ENCODE data around the gene MBOAT2. TPM values are rescaled to one million over a fixed set of nuclear protein-coding genes. Genes with fewer than 3 reads are reported as not detected.

The MBOAT2 gene
- total and polyA plus RNA-seq, 2 experiments from 2014 or later, result 15.9 to 22.7 TPM

DNA sequence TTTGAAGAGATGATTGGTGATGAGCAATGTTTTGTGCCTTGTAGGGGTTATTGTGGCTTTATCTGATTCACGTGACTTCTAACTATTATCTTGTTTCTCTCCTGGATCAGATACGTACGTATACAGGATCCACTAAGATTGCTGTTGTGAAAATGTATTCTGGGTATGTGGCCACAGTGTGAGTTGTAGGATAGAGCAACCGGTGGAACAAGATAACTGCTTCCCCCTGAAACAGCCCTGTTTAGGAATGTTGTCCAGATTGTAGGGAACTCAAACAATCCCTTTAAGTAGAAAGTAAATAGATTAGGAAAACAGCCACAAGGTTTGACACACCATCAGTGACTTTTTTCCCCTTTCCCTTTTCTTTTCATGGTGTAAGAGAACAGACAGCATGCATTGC is 22.3 kb upstream of the MBOAT2 start:
- H3K36me3 Mint-ChIP-seq (ENCODE audit: low read depth), result no peaks in the 10 kb centered on the region
- no peak overlapping the region for H3K4me3 Mint-ChIP-seq
- Histone ChIP-seq H3K27me3 (ENCODE audit: insufficient read depth) (no peaks in the 10 kb centered on the region), H3F3A (replicated peaks; ENCODE audit: low read depth) (no peaks in the 10 kb centered on the region), H3K4me1 (ENCODE audit: insufficient read depth) (no peaks in the 10 kb centered on the region), H2AFZ (0 out of 2 replicates have a peak overlapping the region, but pooled peaks have one; percentile 30), H3K9me2 (ENCODE audit: insufficient read depth) (no peaks in the 10 kb centered on the region), H3K27ac (ENCODE audit: low read depth) (no peak overlapping the region), H3K4me3 (no peak overlapping the region), H3K36me3 (ENCODE audit: insufficient read depth) (no peaks in the 10 kb centered on the region), H4K20me1 (replicated peaks; ENCODE audit: insufficient read depth) (no peaks in the 10 kb centered on the region), H3K79me2 (replicated peaks; ENCODE audit: insufficient read depth) (no peaks in the 10 kb centered on the region), H3K4me2 (no peak overlapping the region)
- H3K27ac Mint-ChIP-seq, result no peak overlapping the region
- H3K9me3 Mint-ChIP-seq, result no peaks in the 10 kb centered on the region
- H3K27me3 Mint-ChIP-seq (ENCODE audit: insufficient read depth, low read depth, poor library complexity), result no peaks in the 10 kb centered on the region
- H3K4me1 Mint-ChIP-seq, result peaks cover 2% of the 10 kb centered on the region; the same call in 2 of the 3 replicates
- ATAC-seq (no peak), DNase-seq (ENCODE audit: low spot score) (no peak)
- TF ChIP-seq ZNF331 (CRISPR knock-in tag; IDR thresholded peaks at IDR 0.05; ENCODE audit: low read depth) (no peak), STAT1 (IDR thresholded peaks at IDR 0.05; ENCODE audit: unreplicated experiment) (no peak), EZH2 (IDR thresholded peaks at IDR 0.05; ENCODE audit: low read depth, unreplicated experiment) (no peak), POLR2AphosphoS5 (IDR thresholded peaks at IDR 0.05; ENCODE audit: low read depth) (no peak), JUNB (IDR thresholded peaks at IDR 0.05; ENCODE audit: unreplicated experiment) (no peak), CREB1 (CRISPR knock-in tag; IDR thresholded peaks at IDR 0.05; ENCODE audit: low read depth) (no peak), EZH2phosphoT487 (IDR thresholded peaks at IDR 0.05; ENCODE audit: unreplicated experiment) (no peak), NANOG (IDR thresholded peaks at IDR 0.05; ENCODE audit: borderline replicate concordance) (no peak), ZNF114 (CRISPR knock-in tag; IDR thresholded peaks at IDR 0.05) (no peak)
- TF ChIP-seq, protein P1, sequence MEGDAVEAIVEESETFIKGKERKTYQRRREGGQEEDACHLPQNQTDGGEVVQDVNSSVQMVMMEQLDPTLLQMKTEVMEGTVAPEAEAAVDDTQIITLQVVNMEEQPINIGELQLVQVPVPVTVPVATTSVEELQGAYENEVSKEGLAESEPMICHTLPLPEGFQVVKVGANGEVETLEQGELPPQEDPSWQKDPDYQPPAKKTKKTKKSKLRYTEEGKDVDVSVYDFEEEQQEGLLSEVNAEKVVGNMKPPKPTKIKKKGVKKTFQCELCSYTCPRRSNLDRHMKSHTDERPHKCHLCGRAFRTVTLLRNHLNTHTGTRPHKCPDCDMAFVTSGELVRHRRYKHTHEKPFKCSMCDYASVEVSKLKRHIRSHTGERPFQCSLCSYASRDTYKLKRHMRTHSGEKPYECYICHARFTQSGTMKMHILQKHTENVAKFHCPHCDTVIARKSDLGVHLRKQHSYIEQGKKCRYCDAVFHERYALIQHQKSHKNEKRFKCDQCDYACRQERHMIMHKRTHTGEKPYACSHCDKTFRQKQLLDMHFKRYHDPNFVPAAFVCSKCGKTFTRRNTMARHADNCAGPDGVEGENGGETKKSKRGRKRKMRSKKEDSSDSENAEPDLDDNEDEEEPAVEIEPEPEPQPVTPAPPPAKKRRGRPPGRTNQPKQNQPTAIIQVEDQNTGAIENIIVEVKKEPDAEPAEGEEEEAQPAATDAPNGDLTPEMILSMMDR (conservative IDR thresholded peaks at IDR 0.05; ENCODE audit: low read depth in 2 of 2), result no peak
- TF ChIP-seq, protein P2, sequence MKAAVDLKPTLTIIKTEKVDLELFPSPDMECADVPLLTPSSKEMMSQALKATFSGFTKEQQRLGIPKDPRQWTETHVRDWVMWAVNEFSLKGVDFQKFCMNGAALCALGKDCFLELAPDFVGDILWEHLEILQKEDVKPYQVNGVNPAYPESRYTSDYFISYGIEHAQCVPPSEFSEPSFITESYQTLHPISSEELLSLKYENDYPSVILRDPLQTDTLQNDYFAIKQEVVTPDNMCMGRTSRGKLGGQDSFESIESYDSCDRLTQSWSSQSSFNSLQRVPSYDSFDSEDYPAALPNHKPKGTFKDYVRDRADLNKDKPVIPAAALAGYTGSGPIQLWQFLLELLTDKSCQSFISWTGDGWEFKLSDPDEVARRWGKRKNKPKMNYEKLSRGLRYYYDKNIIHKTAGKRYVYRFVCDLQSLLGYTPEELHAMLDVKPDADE (IDR thresholded peaks at IDR 0.05), result no peak
- TF ChIP-seq, protein P3, sequence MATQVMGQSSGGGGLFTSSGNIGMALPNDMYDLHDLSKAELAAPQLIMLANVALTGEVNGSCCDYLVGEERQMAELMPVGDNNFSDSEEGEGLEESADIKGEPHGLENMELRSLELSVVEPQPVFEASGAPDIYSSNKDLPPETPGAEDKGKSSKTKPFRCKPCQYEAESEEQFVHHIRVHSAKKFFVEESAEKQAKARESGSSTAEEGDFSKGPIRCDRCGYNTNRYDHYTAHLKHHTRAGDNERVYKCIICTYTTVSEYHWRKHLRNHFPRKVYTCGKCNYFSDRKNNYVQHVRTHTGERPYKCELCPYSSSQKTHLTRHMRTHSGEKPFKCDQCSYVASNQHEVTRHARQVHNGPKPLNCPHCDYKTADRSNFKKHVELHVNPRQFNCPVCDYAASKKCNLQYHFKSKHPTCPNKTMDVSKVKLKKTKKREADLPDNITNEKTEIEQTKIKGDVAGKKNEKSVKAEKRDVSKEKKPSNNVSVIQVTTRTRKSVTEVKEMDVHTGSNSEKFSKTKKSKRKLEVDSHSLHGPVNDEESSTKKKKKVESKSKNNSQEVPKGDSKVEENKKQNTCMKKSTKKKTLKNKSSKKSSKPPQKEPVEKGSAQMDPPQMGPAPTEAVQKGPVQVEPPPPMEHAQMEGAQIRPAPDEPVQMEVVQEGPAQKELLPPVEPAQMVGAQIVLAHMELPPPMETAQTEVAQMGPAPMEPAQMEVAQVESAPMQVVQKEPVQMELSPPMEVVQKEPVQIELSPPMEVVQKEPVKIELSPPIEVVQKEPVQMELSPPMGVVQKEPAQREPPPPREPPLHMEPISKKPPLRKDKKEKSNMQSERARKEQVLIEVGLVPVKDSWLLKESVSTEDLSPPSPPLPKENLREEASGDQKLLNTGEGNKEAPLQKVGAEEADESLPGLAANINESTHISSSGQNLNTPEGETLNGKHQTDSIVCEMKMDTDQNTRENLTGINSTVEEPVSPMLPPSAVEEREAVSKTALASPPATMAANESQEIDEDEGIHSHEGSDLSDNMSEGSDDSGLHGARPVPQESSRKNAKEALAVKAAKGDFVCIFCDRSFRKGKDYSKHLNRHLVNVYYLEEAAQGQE (IDR thresholded peaks at IDR 0.05; ENCODE audit: unreplicated experiment), result no peak
- TF ChIP-seq, protein P4, sequence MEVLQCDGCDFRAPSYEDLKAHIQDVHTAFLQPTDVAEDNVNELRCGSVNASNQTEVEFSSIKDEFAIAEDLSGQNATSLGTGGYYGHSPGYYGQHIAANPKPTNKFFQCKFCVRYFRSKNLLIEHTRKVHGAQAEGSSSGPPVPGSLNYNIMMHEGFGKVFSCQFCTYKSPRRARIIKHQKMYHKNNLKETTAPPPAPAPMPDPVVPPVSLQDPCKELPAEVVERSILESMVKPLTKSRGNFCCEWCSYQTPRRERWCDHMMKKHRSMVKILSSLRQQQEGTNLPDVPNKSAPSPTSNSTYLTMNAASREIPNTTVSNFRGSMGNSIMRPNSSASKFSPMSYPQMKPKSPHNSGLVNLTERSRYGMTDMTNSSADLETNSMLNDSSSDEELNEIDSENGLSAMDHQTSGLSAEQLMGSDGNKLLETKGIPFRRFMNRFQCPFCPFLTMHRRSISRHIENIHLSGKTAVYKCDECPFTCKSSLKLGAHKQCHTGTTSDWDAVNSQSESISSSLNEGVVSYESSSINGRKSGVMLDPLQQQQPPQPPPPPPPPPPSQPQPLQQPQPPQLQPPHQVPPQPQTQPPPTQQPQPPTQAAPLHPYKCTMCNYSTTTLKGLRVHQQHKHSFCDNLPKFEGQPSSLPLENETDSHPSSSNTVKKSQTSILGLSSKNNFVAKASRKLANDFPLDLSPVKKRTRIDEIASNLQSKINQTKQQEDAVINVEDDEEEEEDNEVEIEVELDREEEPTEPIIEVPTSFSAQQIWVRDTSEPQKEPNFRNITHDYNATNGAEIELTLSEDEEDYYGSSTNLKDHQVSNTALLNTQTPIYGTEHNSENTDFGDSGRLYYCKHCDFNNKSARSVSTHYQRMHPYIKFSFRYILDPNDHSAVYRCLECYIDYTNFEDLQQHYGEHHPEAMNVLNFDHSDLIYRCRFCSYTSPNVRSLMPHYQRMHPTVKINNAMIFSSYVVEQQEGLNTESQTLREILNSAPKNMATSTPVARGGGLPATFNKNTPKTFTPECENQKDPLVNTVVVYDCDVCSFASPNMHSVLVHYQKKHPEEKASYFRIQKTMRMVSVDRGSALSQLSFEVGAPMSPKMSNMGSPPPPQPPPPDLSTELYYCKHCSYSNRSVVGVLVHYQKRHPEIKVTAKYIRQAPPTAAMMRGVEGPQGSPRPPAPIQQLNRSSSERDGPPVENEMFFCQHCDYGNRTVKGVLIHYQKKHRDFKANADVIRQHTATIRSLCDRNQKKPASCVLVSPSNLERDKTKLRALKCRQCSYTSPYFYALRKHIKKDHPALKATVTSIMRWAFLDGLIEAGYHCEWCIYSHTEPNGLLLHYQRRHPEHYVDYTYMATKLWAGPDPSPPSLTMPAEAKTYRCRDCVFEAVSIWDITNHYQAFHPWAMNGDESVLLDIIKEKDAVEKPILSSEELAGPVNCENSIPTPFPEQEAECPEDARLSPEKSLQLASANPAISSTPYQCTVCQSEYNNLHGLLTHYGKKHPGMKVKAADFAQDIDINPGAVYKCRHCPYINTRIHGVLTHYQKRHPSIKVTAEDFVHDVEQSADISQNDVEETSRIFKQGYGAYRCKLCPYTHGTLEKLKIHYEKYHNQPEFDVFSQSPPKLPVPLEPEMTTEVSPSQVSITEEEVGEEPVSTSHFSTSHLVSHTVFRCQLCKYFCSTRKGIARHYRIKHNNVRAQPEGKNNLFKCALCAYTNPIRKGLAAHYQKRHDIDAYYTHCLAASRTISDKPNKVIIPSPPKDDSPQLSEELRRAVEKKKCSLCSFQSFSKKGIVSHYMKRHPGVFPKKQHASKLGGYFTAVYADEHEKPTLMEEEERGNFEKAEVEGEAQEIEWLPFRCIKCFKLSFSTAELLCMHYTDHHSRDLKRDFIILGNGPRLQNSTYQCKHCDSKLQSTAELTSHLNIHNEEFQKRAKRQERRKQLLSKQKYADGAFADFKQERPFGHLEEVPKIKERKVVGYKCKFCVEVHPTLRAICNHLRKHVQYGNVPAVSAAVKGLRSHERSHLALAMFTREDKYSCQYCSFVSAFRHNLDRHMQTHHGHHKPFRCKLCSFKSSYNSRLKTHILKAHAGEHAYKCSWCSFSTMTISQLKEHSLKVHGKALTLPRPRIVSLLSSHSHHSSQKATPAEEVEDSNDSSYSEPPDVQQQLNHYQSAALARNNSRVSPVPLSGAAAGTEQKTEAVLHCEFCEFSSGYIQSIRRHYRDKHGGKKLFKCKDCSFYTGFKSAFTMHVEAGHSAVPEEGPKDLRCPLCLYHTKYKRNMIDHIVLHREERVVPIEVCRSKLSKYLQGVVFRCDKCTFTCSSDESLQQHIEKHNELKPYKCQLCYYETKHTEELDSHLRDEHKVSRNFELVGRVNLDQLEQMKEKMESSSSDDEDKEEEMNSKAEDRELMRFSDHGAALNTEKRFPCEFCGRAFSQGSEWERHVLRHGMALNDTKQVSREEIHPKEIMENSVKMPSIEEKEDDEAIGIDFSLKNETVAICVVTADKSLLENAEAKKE (CRISPR knock-in tag; IDR thresholded peaks at IDR 0.05), result no peak

Measured in GM23338 (cell line).